HTR-8/SVneo (cell line): ENCODE data around the gene RGMA.
A peak's percentile ranks its signal among the peaks of the same experiment; 100 is the strongest.
"Not testable (repeated sequence)": the region's sequence is repeated elsewhere in the genome, so short reads cannot be mapped to it uniquely, and the experiment has no call there.

Source experiments
- DNase-seq: peaks from one replicate; pipeline ENCODE4 v3.0.0; 2011; ENCODE audit warnings: low spot score, mixed read lengths; ENCODE audit not compliant: insufficient read length
- FAIRE-seq: peaks from 2 replicates; lab custom pipeline; 2011; peaks lifted over from hg19 to GRCh38; lab: Jason Lieb, UNC

RGMA gene

DNA sequence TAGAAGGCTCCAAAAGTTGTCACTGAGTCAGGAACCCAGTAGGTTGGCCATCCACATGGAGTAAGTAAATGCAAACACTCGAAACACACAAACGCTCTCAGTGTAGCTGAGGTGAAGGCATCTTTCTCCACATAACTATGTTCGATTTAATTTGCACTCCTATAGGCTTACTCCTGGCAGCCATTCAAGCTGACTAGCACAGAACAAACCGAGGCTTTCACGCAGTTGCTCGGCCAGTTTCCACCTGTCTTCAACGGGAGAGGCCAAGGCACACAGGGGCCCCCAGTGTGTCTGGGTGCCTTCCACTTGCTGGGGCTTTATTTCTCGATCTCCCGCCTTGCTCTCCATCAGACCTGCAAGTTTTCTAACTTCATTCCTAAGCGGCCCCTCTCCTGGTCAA, 18.9 kb downstream of the RGMA start:
- FAIRE-seq = no peak
- no peak for DNase-seq

DNA sequence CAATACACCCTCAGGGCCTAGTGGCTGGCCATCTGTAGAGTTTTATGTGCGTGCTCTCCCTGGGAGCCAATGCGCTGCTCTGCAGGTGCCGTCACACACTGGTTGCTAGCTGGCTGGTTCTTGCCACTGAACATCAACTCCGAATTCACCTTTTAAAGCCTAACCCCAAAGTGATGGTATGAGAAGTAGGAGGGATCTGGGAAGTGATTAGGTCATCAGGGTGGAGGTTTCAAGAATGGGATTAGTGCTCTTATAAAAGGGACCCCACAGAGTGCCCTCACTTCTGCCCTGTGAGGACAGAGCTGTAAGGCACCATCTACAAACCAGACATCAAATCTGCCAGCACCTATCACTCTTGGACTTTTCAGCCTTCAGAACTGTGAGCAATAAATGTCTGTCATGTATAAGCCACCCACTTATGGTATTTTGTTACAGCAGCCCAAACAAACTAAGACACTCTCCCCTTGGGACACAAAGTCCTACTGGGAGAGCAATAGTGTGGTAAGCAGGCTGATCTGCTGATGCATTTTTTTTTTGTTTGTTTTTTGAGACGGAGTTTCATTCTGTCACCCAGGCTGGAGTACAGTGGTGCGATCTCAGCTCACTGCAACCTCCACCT, 20.3 kb downstream of the RGMA start:
- FAIRE-seq = peak; percentile 49
- no peak for DNase-seq

DNA sequence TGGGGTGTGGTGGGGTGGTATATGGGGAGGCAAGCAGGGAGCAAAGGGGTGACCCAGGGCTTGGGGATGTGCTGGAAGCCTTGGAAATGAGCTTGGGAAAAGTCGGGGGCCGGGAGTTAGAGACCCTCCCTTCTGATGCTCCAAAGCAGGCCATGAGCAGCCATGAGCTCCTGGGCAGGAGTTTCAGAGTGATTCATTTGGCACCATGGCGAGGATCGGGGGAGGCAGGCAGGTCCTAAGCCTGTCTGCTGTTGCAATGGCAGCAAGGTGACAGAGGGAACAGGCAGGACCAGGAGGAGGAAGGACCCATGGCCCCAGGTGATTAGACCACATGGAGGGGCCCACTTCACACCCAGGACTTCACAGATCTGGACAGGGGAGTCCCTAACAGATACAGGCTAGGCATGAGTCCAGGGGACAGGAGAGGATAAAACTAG, 21.3 kb downstream of the RGMA start:
- no peak for FAIRE-seq
- DNase-seq = no peak

DNA sequence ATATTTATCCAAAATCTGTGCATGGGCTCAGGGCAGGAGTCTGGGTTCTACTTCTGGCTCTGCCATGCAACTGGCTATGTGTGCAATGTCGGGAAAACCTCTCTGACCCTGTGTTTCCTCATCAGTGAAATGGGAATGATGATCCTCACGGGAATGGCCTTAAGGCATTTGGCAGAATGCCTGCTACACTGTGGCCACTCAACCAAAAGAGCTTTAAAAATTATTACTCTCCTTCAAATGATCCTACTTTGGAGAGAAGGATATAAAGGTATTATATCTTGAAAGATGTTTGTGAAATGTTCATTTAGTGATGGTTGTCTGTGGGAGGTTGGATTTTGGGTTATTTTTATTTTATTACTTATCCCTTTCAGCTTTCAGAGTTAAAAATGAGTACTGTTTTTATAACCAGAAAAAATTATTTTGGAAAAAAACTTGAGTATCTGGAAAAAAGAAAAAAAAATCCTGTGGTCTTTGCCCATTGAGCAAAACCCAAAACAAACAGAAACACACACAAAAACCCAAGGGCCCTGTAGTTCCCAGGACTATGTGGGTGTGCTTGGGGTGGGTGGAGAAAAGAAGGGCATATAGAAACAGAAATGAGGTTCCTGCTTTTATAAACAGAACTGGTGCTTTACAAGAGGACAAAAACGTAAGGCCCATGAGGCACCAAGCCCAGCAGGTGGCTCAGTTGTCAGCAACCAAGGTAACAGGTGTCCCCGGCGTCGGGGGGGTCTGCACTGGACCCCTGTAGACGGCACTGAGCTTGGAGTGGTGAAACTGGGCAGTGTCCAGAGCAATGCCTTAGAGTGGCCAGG, 22.0 kb downstream of the RGMA start:
- no peak for DNase-seq
- no peak for FAIRE-seq

DNA sequence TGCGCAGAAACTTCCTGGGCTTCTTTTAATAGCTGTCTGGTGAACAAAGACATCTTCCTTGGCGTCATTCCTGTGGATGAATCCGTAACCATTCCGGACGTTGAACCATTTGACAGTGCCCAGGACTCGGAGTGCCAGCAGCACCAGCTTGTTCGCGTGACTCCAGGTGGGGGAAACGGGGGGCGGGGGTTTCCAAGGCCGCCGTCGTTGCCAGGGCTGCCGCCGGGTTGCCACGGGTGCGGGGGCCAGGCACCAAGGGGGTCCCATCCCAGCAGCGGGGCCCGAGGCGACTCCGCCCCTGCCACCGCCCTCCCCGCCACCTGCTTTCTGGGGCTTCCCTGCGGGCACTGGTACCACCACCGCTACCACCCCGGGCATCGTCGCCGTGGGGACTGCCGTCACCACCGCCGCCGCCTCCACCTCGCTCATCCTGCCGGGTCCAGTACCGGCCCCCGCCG, 22.8 kb downstream of the RGMA start:
- DNase-seq (no peak), FAIRE-seq (no peak)

DNA sequence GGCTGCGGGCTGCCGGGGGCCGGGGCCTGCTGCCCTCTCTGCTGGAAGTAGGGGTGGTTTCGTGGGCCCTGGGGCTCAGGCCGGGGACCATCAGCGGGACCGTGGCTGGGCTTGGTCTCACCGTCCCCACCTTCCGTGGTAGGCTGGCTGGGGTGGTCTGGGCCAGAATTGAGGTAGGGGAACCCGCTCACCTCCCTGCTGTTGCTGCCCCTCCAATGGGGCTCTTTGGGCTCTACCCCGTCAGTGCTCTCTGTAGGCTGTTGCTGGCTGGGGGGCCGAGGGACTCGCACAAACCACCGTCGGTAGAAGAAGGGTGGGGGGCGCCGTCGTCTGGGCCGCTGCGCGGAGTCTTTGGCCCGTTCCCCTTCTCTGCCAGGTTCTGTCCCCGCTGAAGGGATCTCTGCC, 23.4 kb downstream of the RGMA start:
- no peak for FAIRE-seq
- DNase-seq = no peak

DNA sequence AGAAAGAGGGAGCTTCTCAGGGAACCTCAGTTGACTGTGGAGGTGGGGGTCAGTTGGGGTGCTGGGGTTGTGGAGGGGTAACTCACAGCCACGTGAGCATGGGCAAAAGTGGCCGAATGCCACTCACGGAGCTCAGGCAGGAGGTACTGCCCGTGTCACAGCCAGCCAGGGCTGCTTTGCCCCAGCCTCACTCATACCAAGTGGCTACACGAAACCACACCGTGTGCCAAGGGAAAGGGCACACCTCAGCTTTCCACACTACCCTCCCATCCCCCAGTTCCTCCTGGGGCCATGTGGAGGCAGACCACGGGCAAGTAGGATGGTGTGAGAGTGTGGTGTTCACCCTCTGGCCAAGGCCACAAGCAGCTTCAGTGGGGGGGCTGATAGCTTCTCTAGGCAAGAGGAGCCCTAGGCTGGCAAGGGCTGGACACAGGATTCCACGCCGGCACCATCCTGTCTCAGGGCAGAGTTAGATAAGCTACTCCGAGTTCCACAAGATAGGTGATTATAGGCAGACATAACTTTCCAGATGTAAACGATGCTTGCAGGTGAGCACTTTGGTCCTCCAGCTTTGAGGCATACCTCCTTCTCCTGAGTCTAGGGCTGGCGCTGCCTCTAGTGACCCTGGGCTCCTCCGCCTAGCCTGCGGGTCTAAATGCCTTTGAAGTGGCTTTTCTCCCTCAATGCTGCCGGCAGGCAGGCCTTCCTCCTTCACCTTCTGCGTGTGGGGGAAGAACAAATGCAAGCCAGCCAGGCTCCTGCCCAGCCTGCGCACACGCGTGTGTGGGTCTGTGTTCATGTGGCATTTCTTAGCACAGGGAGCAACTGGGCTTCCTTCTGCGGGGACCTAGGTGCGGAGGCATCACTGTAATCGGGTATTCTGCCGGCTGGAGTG, 25.0 kb downstream of the RGMA start:
- no peak for FAIRE-seq

DNA sequence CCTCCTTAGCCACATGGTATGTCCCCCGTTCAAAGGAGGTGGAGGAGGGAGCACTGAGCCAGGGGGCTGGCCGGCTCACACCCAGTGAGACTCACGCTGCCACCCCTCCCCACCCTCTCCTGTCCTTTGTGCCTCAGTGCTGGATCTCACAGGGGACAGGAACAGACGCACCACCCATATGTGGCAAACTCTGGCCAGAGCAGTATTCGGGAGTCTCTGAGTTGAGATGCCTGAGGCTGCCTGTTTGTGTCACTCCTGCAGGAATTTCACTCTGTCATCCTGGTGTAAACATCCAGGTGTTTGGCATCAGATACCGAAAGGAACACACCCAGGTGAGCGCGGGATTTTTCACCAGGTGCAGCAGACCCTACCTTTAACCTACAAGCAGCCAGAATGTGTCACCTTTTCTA, 25.7 kb downstream of the RGMA start:
- no peak for FAIRE-seq
- no peak for DNase-seq

More for the DNA sequence above, 25.0 kb downstream of the RGMA start:
- no peak for DNase-seq

DNA sequence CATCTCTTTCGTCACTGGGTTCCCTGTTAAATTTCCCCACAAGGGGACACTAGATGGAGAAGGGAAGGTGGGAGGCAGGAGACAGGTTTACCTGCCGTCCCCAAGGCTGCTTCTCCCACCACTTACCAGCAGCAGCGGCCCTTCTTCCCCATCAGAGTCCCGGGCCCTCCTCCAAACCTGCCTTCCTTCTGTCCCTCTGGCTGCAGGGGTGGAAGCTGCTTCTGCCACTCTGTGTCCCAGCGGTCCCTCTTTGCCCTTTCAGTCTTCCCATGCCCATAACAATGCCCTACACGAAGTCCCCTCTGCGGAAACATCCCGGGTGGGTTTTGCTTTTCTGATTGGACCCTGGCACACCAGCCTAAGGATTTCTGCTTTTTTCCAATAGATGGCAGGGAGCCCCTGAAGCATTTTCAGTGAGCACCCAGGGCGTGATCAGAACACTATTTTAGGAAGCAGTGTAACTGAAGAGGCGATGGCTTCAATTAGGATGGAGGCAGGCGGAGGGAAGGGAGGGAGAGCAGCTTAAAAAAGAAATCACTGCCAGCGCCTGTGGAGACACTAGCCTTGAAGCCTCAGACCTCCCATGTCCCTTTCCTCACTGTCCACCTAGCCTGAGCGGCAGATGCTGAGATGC, 26.3 kb downstream of the RGMA start:
- FAIRE-seq, DNase-seq: not testable (repeated sequence)

DNA sequence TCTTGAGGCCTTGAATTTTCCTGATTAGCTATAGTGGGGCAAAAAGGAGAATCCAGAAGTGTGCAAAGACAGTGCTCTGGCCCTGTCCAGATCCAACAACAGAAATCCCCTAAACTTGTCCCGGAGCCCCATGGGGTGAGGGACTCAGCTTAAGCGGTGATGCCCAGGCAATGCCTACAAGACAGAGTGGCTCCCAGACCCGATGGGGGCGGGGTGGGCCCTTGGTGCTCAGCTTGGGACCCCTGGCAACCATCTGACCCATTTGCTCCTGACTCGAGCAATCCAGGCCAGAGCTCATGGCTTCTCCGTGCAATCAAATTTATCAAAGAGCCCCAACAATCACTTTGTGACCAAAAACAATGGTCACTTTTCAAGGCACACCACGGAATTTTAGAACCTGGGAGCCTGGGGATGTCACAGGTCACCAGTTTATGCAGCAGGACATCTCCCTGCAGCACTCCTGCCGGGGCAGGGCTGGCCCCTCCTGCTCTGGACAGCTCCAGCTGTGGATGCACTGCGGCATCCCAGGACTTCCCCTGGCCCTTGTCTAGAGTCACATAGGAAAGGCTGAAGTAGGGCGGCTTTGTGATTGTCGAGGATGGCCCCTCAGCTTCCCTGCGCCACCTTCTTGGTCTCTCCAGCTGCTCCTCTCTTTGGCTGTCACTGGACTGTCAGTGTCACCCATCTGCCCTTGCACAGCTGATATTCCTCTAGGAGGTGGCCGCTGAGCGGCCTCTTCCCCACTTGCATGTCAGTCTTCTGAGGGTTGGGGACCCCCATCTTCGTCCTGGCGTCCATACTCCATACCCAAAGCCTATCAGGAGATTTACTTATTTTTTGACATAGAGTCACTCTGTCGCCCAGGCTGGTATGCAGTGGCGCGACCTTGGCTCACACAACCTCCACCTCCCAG, 28.4 kb downstream of the RGMA start:
- DNase-seq (no peak), FAIRE-seq (no peak)

DNA sequence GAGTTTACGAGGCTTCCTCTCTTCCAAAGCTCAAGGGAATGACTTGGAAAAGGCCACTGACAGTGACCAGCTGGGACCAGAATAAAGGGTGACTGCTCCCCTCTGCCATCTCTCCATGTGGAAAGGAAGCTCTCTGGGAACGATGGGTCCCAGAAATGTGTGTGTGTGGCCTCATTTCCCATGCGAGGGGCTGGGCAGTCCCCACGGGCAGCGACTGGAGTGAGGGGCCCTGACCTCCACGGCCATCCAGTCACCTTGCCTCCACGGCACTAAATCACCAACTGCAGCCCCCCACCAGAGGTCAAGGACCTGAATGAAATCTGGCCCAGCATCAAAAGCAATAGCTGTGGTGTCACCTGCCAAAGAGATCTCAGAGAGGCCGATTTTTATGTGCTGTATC, 29.6 kb downstream of the RGMA start:
- FAIRE-seq (no peak), DNase-seq (no peak)

DNA sequence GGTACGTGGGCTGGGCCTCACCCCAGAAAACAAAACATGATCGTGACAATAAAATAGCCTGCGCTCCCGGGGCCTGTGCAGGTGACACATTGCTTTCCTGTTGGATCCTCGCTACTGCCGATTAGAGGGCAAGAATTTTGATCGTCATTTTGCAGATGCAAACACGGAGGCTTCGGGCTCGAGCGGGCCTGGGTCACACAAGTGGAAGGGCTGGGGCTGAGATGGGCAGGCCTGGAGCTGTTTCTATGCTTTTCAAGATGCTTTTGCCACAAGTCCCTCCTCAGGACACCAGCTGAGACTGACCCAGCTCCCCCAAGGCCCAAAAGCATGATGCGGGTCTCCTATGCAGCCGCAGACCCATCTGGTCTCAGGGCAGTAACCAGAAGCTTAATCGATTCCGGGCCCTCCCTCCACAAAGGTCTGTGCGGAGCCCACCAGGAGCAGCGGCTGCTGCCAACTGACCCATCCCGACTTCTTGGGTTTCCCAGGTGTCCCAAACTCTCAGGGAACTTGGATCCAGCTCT, 30.0 kb downstream of the RGMA start:
- DNase-seq (no peak), FAIRE-seq (no peak)

DNA sequence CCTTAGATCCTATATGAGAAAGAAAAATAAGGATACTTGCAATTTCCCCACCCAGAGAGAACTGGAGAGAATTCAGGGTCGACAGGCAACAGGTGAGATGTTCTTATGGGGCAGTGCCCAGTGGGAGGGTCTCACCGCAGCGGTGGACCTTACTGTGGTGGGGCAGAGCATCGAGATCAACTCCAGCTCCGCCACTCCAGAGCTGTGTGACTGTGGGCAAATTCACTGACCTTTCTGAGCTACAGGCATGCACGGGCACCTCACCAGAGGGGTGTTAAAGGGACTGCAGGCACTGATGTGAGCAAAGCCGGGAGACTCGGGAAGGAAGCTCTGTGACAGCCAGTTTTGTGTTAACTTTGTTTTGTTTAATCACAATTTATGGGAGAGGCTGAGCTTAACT, 30.9 kb downstream of the RGMA start:
- no peak for DNase-seq
- no peak for FAIRE-seq

DNA sequence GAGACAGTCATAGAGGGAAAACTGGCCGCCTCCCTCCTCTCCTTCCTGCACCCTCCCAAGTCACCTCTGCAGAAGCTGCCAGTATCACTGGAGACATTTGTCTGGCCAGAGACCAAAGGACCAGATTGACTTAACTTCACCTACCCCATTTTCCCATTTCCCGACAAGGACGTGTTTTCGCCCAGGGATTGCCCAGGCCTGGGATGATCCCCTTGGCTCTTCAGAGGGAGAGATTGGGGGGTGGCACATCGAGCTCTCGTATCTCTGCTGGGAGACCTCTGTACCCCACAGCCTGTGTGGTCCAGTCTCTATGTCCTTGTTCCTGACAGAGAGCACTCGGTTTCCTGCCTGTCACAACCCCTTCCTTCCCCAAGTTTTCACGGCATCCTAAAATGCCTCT, 31.4 kb downstream of the RGMA start:
- FAIRE-seq (no peak), DNase-seq (no peak)

DNA sequence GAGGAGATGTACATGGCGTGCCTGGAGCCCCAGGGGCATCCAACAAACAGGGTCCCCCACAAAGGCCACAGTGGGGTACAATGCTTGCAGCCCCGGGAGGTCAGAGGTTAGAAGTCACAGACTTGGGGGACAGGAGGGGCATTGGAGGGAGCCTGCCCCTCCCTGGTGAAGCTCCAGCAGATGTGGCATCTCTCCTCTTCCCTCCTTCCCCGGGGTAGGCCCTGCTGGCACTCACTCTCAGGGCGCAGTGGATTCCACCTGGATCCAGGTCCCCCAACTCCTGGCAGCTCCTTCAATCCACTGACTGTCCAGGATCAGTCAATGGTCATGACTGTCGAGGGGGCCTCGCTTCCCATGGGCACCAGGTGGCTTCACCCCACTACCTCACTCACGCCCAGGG, 32.2 kb downstream of the RGMA start:
- DNase-seq (no peak), FAIRE-seq (no peak)

DNA sequence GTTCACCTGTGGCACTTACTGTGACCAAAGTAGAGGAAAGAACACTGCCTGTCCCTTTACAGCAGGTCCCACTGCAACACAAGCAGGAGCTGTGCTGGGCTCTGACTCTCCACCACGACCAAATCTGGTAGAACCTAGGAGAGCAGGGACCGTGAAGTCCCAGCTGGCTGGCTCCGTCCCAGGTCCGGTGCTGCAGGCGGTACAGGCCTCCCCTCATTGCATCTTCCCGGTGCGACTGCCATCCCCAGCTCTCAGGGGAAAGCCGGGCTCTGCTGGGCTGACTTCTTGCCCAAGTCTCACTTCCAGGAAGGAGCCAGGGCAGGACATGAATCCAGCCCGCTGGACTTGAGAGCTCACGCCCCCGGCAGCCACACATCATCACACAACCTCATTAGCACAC, 33.8 kb downstream of the RGMA start:
- DNase-seq (no peak), FAIRE-seq (no peak)

DNA sequence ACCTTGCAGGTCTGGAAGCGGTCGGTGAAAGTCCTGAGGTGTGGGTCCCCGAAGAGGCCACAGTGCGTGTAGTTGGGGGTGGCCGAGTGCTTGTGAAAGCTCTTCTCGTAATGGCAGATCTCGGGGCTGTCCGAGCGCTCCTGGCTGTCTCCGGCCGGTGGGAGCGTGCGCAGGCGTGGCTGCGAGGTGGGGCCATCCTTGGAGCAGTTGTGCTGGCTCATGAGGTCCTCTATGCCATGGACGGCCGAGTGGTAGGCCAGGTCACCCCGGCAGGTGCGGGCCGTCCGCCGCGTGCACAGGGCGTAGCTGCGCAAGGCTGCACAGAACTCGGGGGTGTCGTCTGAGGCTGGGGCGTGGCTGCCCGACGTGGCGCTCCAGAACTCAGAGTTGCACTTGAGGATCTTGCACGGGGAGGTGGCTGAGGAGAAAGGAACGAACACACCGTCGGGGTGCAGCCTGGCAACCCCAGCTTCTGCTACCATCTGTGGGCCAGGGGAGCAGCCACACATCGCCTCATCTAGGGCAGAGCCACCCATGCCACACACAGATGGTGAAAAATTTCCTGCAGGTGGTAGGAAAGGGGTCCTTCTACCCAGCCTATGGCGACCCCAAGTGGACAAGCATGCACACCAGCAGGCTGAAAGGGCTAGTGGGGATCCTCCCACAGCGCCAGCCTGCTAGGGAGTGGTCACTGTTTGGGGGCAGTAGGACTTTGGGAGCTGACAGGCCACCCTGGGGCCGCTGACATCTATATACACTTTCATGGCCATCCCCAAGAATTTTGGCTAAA, 36.7 kb downstream of the RGMA start:
- DNase-seq = no peak

More for the DNA sequence above, 36.7 kb downstream of the RGMA start:
- no peak for FAIRE-seq
